Keratinocyte (primary cell): ENCODE measurements around the gene DNAH8.

Source experiments
- EZH2 ChIP-seq: IDR thresholded peaks from one replicate; pipeline ENCODE4 v1.6.1; 2012; ENCODE audit warnings: inconsistent platforms, mild to moderate bottlenecking, low read length, moderate library complexity
- TF ChIP-seq, protein P1 (sequence below), 3 experiments: IDR thresholded peaks in 1 of 3; conservative IDR thresholded peaks in 1 of 3; optimal IDR thresholded peaks in 1 of 3; 2 replicates in 2 of 3; 3 replicates in 1 of 3; pipeline versions ENCODE3 to v1.5.1; 2011; ENCODE audit warnings: low read length in 3 of 3, mild to moderate bottlenecking in 3 of 3, moderate library complexity in 2 of 3, control low read depth in 1 of 3, inconsistent platforms in 1 of 3; ENCODE audit not compliant: insufficient read depth in 2 of 3; ENCODE audit errors: extremely low read depth in 1 of 3

DNA sequence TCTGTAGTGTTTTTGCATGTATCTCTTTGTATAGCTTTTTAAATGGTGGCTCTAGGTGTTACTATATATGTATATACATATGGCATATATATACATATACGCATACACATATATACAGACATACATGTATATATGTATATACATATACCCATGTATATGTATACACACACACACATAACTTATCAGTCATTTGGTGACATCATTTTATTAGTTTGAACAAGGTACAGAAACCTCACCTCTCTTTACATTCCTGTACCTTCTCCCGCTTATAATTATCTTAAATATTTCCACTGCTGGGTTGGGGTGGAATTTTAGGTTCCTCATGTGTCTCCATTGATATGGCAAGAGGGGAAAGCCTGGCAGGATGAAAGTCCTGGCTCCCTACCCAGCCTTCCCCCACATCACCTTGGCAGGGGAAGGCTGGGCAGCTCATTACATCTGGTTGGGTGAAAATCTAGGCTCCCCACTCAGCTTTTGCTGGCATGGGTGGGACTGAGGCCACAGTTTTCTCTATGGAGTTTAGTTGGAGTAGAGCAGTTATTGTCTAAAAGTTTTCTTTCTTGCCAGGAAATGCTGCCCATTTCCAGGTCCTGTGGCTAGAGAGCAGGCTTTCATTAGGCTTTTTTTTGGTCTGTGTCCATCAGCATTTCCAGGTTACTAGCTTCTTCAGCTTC lies 19.7 kb upstream of the DNAH8 start:
- TF ChIP-seq, protein P1, sequence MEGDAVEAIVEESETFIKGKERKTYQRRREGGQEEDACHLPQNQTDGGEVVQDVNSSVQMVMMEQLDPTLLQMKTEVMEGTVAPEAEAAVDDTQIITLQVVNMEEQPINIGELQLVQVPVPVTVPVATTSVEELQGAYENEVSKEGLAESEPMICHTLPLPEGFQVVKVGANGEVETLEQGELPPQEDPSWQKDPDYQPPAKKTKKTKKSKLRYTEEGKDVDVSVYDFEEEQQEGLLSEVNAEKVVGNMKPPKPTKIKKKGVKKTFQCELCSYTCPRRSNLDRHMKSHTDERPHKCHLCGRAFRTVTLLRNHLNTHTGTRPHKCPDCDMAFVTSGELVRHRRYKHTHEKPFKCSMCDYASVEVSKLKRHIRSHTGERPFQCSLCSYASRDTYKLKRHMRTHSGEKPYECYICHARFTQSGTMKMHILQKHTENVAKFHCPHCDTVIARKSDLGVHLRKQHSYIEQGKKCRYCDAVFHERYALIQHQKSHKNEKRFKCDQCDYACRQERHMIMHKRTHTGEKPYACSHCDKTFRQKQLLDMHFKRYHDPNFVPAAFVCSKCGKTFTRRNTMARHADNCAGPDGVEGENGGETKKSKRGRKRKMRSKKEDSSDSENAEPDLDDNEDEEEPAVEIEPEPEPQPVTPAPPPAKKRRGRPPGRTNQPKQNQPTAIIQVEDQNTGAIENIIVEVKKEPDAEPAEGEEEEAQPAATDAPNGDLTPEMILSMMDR (optimal IDR thresholded peaks at IDR 0.05 in 1 of 3, IDR thresholded peaks at IDR 0.05 in 1 of 3, conservative IDR thresholded peaks at IDR 0.05 in 1 of 3; ENCODE audit: extremely low read depth in 1 of 3, insufficient read depth in 2 of 3, low read length in 3 of 3), result no peak
- no peak for TF ChIP-seq EZH2
